ENCODE data around the gene GALNTL6. TPM values are rescaled to one million over a fixed set of nuclear protein-coding genes. Genes with fewer than 3 reads are reported as not detected.
A peak's percentile ranks its signal among the peaks of the same experiment; 100 is the strongest.
"Not testable (repeated sequence)": the region's sequence is repeated elsewhere in the genome, so short reads cannot be mapped to it uniquely, and the experiment has no call there.

The GALNTL6 gene
- total RNA-seq, 1 experiment from 2014 or later, result not detected

DNA sequence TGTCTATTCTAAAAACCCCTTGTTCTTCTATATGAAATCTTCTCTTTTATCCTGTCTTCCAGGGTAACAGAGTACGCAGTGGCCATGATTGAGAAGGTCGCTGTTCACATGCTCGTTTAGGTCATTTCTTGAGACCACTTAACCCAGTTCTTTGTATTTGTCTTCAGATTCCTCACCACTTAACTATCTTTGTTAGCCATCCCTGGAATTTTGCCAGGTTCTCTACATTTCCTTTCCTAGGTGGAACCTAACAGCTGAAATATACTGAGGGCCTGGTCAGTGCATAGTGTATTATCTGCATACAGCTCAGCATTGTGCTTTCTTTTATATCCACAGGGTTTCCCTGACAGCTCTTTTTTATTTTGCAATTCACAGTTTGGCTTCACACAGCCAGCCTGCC, 1206.5 kb downstream of the GALNTL6 start:
- BruUV-seq (replicated peaks), result no TSS peak
- Histone ChIP-seq H4K20me1 (ENCODE audit: insufficient read depth) (no peaks in the 10 kb centered on the region), H3K9me3 (ENCODE audit: insufficient read depth, low read depth) (no peaks in the 10 kb centered on the region), H2AFZ (no peak overlapping the region), H3K27me3 (ENCODE audit: insufficient read depth, low read depth) (no peaks in the 10 kb centered on the region), H3K4me1 (replicated peaks; ENCODE audit: insufficient read depth) (no peaks in the 10 kb centered on the region; the same call in 1 of the 2 replicates), H3K79me2 (ENCODE audit: low read depth) (no peaks in the 10 kb centered on the region), H3K4me2 (no peak overlapping the region), H3K27ac (no peak overlapping the region), H3F3A (ENCODE audit: insufficient read depth, low read depth) (0 out of 2 replicates have a peak, but pooled peaks cover 6% of the 10 kb centered on the region), H3K9me2 (ENCODE audit: insufficient read depth) (no peaks in the 10 kb centered on the region), H3K36me3 (ENCODE audit: low read depth) (no peaks in the 10 kb centered on the region), H3K4me3 (no peak overlapping the region)
- intact Hi-C loops (cut with micrococcal nuclease; ENCODE audit: unreplicated experiment), result no loop called here
- ChIA-PET CTCF (no interaction called here), POLR2A (ENCODE audit: unreplicated experiment) (no interaction called here)
- no peak for TF ChIP-seq EZH2 (IDR thresholded peaks at IDR 0.05; ENCODE audit: low read depth)
- no peak for DNase-seq

DNA sequence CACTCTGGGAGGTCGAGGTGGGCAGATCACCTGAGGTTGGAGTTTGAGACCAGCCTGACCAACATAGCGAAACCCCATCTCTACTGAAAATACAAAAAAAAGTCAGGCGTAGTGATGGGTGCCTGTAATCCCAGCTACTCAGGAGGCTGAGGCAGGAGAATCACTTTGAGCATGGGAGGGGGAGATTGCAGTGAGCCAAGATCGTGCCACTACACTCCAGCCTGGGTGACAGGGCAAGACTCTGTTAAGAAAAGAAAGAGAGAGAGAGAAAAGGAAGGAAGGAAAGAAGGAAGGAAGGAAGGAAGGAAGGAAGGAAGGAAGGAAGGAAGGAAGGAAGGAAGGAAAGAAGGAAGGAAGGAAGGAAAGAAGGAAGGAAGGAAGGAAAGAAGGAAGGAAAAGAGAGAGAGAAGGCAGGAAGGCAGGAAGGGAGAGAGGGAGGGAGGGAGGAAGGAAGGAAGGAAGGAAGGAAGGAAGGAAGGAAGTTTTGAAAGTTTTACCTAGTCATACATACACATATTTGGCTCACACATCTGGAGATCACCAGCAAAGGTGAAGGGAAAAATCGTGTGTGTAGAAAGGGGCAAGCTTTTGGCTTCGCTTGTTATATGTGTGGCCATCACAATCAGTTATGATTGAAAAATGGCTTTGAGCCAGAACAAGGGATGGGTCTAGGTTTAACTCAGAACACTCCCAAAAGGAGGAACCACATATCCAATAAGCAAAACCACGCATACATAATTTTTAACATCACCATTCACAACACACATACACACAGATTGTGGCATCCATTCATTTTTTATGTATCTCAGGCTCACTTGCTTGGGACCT, 1208.8 kb downstream of the GALNTL6 start:
- H3F3A ChIP-seq (ENCODE audit: insufficient read depth, low read depth); DNase-seq; H3K27me3 ChIP-seq (ENCODE audit: insufficient read depth, low read depth); H3K27ac ChIP-seq; intact Hi-C loops (cut with micrococcal nuclease; ENCODE audit: unreplicated experiment); BruUV-seq (replicated peaks); H3K9me3 ChIP-seq (ENCODE audit: insufficient read depth, low read depth); POLR2A ChIA-PET (ENCODE audit: unreplicated experiment); H4K20me1 ChIP-seq (ENCODE audit: insufficient read depth); H3K4me2 ChIP-seq; H3K4me3 ChIP-seq; H3K9me2 ChIP-seq (ENCODE audit: insufficient read depth); H2AFZ ChIP-seq; H3K36me3 ChIP-seq (ENCODE audit: low read depth); H3K4me1 ChIP-seq (replicated peaks; ENCODE audit: insufficient read depth); H3K79me2 ChIP-seq (ENCODE audit: low read depth): not testable (repeated sequence)
- CTCF ChIA-PET, result interaction anchor here (0.7 kb wide), 1 partner anchor 53 kb away, joined by 4 read pairs; no protein-coding TSS in a partner anchor

DNA sequence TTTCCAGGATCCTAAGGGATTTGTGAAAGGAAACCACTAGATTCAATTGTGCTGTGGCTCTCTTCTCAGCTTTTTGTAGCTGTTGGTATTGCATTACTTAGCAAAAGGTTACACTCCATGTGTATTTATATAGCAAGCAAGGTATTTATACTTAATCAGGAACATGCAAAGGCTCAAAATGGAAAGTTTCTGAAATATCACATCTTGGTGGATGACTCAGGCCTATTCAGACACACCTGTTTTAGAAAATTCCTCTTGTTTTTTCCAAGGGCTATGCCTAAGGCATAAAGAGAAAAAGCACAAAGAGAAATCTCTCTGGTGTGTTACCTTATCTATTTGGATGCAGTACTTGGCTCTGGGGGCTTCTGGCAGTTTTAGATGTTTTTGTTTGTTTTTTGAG, 1211.0 kb downstream of the GALNTL6 start:
- no peak overlapping the region for H3K4me3 ChIP-seq
- H3K36me3 ChIP-seq (ENCODE audit: low read depth), result no peaks in the 10 kb centered on the region
- BruUV-seq (replicated peaks), result no TSS peak
- no peaks in the 10 kb centered on the region for H3K9me3 ChIP-seq (ENCODE audit: insufficient read depth, low read depth)
- H3K27ac ChIP-seq, result no peak overlapping the region
- H3F3A ChIP-seq (ENCODE audit: insufficient read depth, low read depth), result 0 out of 2 replicates have a peak, but pooled peaks cover 6% of the 10 kb centered on the region
- intact Hi-C loops (cut with micrococcal nuclease; ENCODE audit: unreplicated experiment), result loop anchor here (2.0 kb wide), 1 partner anchor 145 kb away; the partner anchor contains the start of gene GALNT7
- no peaks in the 10 kb centered on the region for H3K9me2 ChIP-seq (ENCODE audit: insufficient read depth)
- no peaks in the 10 kb centered on the region for H3K27me3 ChIP-seq (ENCODE audit: insufficient read depth, low read depth)
- CTCF ChIA-PET, result interaction anchor here (0.6 to 1.6 kb wide), 5 partner anchors 11 to 369 kb away, joined by 3 to 7 read pairs (median 5); no protein-coding TSS in a partner anchor
- no peaks in the 10 kb centered on the region; the same call in 1 of the 2 replicates for H3K4me1 ChIP-seq (replicated peaks; ENCODE audit: insufficient read depth)
- no peaks in the 10 kb centered on the region for H4K20me1 ChIP-seq (ENCODE audit: insufficient read depth)
- TF ChIP-seq EZH2 (IDR thresholded peaks at IDR 0.05; ENCODE audit: low read depth), result no peak
- TF ChIP-seq, protein P1, sequence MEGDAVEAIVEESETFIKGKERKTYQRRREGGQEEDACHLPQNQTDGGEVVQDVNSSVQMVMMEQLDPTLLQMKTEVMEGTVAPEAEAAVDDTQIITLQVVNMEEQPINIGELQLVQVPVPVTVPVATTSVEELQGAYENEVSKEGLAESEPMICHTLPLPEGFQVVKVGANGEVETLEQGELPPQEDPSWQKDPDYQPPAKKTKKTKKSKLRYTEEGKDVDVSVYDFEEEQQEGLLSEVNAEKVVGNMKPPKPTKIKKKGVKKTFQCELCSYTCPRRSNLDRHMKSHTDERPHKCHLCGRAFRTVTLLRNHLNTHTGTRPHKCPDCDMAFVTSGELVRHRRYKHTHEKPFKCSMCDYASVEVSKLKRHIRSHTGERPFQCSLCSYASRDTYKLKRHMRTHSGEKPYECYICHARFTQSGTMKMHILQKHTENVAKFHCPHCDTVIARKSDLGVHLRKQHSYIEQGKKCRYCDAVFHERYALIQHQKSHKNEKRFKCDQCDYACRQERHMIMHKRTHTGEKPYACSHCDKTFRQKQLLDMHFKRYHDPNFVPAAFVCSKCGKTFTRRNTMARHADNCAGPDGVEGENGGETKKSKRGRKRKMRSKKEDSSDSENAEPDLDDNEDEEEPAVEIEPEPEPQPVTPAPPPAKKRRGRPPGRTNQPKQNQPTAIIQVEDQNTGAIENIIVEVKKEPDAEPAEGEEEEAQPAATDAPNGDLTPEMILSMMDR (conservative IDR thresholded peaks at IDR 0.05), result no peak
- H2AFZ ChIP-seq, result no peak overlapping the region
- DNase-seq, result peak in 1 of 2 experiments; percentile 55
- no peaks in the 10 kb centered on the region for H3K79me2 ChIP-seq (ENCODE audit: low read depth)
- no peak overlapping the region for H3K4me2 ChIP-seq
- POLR2A ChIA-PET (ENCODE audit: unreplicated experiment), result no interaction called here

DNA sequence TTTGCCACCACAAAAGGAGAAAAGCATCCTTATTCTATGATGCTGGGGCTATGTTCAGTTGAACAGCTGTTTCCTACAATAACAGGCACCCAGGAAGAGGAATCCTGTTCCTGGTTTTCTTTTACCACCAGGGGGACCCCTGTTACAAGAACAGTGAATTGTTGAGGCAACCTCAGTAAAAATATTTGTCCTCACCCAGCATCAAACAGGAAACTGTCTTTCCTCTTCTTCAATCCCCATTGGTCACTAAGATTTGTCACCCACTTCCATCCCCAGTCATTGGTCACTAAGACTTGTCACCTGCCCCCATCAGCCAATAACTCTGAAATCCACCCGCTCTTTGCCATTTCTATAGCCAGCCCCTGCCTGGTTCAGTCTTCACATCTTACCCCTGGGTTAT, 1211.9 kb downstream of the GALNTL6 start:
- TF ChIP-seq, protein P1 (conservative IDR thresholded peaks at IDR 0.05), result peak; percentile 67
- TF ChIP-seq EZH2 (IDR thresholded peaks at IDR 0.05; ENCODE audit: low read depth), result no peak
- Histone ChIP-seq H3K9me3 (ENCODE audit: insufficient read depth, low read depth) (no peaks in the 10 kb centered on the region), H3K79me2 (ENCODE audit: low read depth) (no peaks in the 10 kb centered on the region), H2AFZ (no peak overlapping the region), H4K20me1 (ENCODE audit: insufficient read depth) (no peaks in the 10 kb centered on the region), H3K27ac (no peak overlapping the region), H3F3A (ENCODE audit: insufficient read depth, low read depth) (0 out of 2 replicates have a peak, but pooled peaks cover 6% of the 10 kb centered on the region), H3K4me2 (no peak overlapping the region), H3K9me2 (ENCODE audit: insufficient read depth) (no peaks in the 10 kb centered on the region), H3K4me3 (no peak overlapping the region), H3K36me3 (ENCODE audit: low read depth) (no peaks in the 10 kb centered on the region), H3K4me1 (replicated peaks; ENCODE audit: insufficient read depth) (no peaks in the 10 kb centered on the region; the same call in 1 of the 2 replicates), H3K27me3 (ENCODE audit: insufficient read depth, low read depth) (no peaks in the 10 kb centered on the region)
- ChIA-PET CTCF (interaction anchor here (0.7 to 1.0 kb wide), 4 partner anchors 12 to 277 kb away, joined by 3 to 5 read pairs (median 4); no protein-coding TSS in a partner anchor), POLR2A (ENCODE audit: unreplicated experiment) (no interaction called here)
- peak; percentile 43 to 62 for DNase-seq
- BruUV-seq (replicated peaks), result no TSS peak
- intact Hi-C loops (cut with micrococcal nuclease; ENCODE audit: unreplicated experiment), result loop anchor here (1.0 to 2.0 kb wide), 3 partner anchors 144 to 276 kb away; partner anchors contain the start of gene GALNT7
